CD4-positive, alpha-beta T cell treated with Interleukin-15 for 4 hours (primary cell): ENCODE data around the gene PLEK.
"Not testable (repeated sequence)": the region's sequence is repeated elsewhere in the genome, so short reads cannot be mapped to it uniquely, and the experiment has no call there.

ENCODE experiments used
- DNase-seq: peaks from one replicate; pipeline ENCODE4 v3.0.0-alpha.2; 2020; ENCODE audit warnings: low spot score

Gene PLEK

GRCh38 chr2:68441994-68442322 is 76.9 kb downstream of the PLEK start:
- no peak for DNase-seq

- DNase-seq, result not testable (repeated sequence)
Observed at GRCh38 chr2:68446425-68446824, 81.3 kb downstream of the PLEK start.
